SW 1271 (cell line): ENCODE data around the gene ITPKC.

Source experiments
- DNase-seq, 2 experiments: peaks; one replicate each; lab custom pipeline; 2025; lab: John Stamatoyannopoulos, UW

Gene ITPKC

DNA sequence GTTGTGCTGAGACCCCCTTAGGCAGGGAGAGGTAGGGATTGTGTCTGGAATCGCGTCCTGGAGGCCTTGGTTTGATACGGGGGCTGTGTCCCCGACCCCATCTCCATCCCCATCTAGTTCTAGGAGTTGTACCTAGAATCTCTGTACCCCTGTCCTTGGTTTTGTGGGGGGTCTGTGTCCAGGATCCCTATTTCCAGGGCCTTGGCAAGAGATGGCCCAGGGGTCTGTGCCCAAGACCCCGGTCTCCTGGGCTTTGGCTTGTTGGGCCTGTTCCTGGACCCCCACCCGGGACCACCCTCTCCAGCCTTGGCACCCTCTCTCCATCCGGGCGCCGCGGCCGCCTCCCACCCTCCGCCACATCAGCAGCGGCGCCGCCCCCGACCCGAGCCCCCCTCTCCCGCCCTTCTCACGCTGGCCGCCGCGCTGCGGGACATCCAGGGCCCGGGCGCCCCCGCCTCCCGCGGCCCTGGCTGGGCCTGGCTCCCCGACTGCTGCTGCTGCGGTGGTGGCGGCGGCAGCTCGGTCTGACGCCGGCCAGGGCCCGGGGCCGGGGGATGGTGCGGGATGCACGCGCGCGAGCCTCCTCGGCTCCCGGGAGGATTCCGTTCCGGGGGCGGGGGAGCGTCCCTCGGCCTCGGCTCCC lies 26.7 kb upstream of the ITPKC start, which contains the start of gene NUMBL:
Gene NUMBL (minus strand): TSS at position 602 of the 643 bp plus-strand sequence. CDS start 168 bp downstream, at position 434.
- DNase-seq = no peak

GRCh38 chr19:40690693-40691420 lies 26.1 kb upstream of the ITPKC start:
- peak; percentile 41 to 76 for DNase-seq

DNA sequence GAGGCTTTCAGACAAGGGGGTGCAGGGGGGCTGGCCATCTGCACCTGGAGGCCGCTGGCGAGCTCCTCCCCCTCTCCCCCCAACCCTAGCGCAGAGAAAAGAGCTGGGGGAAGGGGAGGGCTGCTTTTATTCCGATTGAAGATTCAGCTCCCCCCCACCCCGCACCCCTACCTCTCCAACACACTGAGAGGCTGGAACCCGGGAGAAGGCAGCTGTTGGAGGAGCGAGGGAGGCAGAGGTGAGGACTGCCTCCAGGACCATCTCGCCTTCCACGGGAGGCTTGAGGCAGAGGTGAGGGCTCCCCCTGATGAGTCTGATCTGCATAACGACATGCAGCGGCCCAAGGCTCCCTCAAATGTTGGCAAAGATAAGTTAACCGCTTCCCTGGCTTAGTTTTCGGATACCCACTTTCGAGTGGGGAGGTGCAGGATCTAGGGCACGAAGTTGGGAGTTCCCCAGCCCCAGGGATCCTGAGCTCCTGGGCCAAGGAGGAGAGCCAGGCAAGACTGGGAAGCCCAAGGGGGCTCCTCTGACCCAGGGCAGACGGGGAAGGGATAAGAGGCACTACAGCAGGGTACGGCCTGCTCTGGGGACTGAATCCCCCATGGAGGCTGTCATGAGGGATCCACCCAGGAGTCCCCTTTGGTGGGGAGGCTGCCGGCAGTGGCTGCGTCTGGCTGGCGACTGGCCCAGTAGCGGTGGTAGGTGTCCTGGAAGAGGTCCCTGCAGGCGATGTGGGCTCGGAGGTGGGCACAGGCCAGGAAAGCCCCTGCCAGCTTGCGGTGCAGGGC lies 25.3 kb upstream of the ITPKC start:
- no peak for DNase-seq

DNA sequence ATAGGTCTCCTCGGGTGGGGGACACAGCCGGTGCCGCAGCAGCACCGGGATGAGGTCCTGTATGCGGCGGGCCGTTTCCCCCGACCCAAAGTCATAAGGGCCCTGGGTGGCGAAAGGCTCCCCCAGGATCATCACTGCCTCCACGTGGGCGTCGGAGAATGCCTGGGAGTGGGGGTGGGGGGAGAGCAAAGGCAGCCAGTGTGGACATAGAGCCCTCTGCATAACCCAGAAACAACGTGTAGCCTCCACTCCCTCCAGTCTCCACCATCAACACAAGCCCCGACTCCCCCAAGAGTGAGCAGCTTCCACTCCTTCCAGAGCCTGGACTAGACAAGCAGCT lies 24.7 kb upstream of the ITPKC start:
- no peak for DNase-seq

GRCh38 chr19:40693150-40693788 lies 23.6 kb upstream of the ITPKC start:
- no peak for DNase-seq

GRCh38 chr19:40693896-40694295 lies 23.0 kb upstream of the ITPKC start:
- DNase-seq = no peak

- DNase-seq = no peak
Observed at GRCh38 chr19:40695881-40696280, 21.0 kb upstream of the ITPKC start.

GRCh38 chr19:40697007-40697406 lies 19.9 kb upstream of the ITPKC start:
- no peak for DNase-seq

DNA sequence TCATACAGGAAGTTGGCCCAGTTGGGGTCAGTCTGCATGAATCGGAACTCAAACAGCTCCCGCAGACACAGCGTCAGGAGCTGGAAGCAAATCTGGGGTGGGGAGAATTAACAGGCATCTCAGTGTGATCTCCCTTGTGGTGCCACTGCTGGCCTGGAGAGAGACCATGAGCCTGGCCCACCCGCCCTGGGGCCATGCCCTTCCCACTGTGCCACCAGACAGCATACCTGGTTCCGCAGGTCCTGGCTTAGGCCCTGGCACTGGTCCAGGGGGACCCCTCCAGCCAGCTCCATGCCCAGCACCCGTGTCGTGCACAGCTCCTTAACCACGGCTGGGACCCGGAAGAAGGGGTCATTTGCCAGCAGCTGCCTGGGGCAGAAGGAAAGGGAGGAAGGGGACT lies 16.8 kb upstream of the ITPKC start:
- no peak for DNase-seq

DNA sequence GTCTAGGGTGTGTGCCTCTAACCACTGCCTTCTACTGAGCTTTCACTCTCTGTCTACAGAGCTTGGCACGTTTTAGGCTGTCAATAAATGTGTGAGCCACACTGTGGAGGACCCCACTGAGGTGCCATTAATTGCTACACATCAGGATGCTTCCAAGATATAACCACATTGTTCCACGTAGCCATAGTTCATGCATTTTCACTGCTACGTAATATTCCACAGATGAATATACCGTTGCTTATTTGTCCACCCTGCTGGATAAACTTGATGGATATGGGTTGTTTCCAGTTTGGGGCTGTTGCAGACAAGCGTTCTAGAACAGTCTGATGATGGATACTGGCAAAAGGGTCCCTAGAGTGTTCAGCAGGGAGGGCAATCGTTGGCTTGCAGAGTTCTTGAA lies 15.2 kb upstream of the ITPKC start:
- no peak for DNase-seq

GRCh38 chr19:40702337-40703012 lies 14.4 kb upstream of the ITPKC start:
- DNase-seq = no peak

GRCh38 chr19:40703029-40703755 lies 13.7 kb upstream of the ITPKC start:
- no peak for DNase-seq

GRCh38 chr19:40704491-40705361 lies 12.2 kb upstream of the ITPKC start:
- no peak for DNase-seq

DNA sequence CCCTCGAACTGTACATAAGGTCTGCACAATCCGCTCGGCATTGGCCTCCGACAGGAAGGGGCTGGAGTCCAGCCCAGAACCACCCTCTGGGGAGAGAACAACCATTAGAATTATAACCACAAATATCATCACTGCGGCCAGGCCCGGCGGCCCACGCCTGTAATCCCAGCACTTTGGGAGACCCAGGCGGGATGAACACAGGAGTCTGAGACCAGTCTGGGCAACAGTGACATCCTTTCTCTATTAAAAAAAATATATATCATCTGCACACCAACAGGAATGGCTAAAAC lies 11.6 kb upstream of the ITPKC start:
- DNase-seq = no peak

DNA sequence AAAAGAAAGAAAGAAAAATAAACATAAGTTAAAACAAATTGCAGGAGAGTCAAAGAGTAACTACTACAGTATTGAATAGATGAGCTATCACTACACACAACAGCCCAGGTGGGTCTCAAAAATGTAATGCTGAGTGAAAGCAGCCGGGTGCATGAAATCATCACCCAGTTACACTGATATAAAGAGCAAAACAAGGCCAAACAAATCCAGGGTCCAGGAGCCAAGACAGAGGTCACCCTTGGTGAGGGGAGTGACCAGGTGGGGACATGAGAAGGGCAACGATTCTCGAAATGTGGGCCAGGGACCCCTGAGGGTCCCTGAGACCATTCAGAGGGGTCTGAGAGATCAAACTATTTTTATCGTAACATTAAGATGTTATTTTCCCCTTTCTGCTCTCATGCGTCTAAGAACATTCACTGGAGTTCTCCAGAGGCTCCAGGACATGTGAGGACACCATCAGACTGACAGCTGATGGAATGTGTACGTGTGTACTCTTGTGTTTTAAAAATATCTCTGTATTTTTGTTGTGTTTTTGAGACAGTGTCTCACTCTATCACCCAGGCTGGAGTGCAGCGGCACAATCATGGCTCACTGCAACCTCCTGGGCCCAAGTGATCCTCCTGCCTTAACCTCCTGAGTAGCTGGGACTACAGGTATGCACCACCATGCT lies 10.8 kb upstream of the ITPKC start:
- no peak for DNase-seq

DNA sequence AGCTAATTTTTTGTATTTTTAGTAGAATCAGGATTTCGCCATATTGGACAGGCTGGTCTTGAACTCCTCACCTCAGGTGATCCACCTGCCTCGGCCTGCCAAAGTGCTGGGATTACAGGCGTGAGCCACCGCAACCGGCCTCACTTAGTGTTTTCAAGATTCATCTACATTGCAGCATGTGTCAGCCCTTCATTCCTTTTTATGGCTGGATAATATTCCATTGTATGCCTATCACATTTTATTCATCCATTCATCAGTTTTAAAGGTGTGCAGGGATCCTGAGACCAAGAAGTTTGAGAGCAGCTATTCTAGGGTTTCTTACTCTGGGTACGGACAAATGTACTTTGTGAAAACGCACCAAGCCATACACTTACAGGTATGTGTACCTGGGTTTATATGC lies 9.3 kb upstream of the ITPKC start:
- no peak for DNase-seq

GRCh38 chr19:40709817-40710216 lies 7.1 kb upstream of the ITPKC start:
- no peak for DNase-seq

DNA sequence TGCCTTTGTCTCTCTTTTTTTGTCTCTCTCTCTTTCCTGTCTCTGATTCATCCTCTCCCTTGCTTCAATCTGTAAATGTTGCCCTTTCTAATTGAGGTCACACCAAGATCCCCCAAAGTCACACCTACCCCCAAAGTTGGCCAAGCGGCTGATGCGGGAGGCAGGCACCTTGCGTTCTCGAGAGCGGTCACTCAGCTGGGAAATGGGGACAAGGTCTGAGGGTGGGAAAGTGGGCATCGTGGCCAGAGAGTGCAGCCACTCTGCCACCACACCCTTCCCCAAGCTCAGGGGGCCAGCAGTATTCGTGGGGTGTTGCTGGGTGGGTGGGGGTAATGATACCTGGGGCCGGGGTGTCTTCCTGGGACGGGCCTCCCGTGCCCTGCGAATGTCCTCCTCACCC lies 3.0 kb upstream of the ITPKC start:
- DNase-seq = no peak

DNA sequence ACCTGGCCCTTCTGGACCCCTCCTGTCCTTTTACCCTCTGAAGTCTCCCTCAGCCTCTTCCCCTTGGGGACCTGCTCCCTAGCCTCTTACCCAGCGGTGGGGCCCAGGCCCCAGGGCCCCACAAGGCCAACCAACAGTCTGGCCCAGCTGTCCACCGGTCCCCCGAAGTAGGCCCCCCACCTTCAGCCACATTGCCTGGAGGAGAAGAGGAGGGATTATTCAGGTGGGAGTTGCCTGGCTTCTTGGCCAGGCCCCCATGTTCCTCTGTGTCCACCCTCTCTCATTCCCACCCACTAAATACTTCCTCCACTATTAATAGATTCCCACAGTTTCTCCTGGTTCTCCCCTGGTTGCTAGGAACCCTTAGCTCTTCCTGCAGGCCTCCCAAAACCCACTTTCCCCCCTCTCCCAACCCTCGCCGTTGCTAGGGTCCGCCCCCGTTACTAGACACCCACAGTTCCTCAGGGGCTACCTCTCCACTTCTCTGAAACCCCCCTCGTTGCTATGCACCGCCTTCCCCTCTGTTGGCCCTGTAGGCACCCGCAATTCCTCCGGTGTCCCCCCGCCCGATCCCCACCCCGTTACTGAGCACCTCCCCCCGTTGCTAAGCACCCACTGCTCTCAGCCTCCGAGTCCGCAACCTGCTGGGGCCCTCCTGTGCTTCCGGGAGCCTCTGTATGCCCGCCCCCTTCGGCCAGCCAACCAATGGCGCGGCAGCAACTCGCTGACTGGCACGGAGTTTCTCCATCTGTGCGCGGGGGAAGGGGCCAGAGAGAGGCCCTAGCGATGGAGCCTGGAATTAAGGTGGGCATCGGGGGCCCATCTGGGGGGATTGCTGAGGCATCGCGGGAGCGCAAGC lies 2.2 kb upstream of the ITPKC start:
- DNase-seq = peak; percentile 64 to 88
